HEK293 (cell line): ENCODE data around the gene GNB3.

Experiments used
- CTCF ChIA-PET: fragments of 350-600 bp; formaldehyde crosslinking; extraction: SDS; loops from one replicate; lab custom pipeline; 2021; ENCODE audit warnings: antibody characterized with exemption; lab: Yijun Ruan, JAX
- POLR2A ChIA-PET: fragments of 300-600 bp; formaldehyde crosslinking; extraction: SDS; loops from one replicate; lab custom pipeline; 2020; ENCODE audit warnings: antibody characterized with exemption, inconsistent platforms; lab: Yijun Ruan, JAX
- H3K27ac ChIP-seq: fragments of 200-500 bp; sonication (Bioruptor generic); 2 replicates; pipeline ENCODE4 v1.5.1; 2014; ENCODE audit warnings: low read depth, low read length, control low read depth, inconsistent platforms; ENCODE audit errors: extremely low read depth
- H3K36me3 ChIP-seq, 2 experiments: fragments of 200-500 bp in 1 of 2; sonication (Bioruptor generic) in 1 of 2; 1 replicate in 1 of 2; 2 replicates in 1 of 2; pipeline ENCODE4 v1.5.1; 2014 to 2017; ENCODE audit warnings: inconsistent platforms in 2 of 2, low read length in 2 of 2; ENCODE audit not compliant: control insufficient read depth in 2 of 2, insufficient read depth in 1 of 2
- H3K4me1 ChIP-seq: fragments of 200-500 bp; sonication (Bioruptor generic); 2 replicates; pipeline ENCODE4 v1.5.1; 2014; ENCODE audit warnings: mild to moderate bottlenecking, low read length, inconsistent platforms; ENCODE audit not compliant: control insufficient read depth, insufficient read depth
- H3K4me3 ChIP-seq: 2 replicates; pipeline ENCODE4 v1.5.1; 2011; ENCODE audit warnings: low read depth, mild to moderate bottlenecking, control low read depth, low read length, moderate library complexity
- H3K9me3 ChIP-seq: fragments of 200-500 bp; sonication (Bioruptor generic); 2 replicates; pipeline ENCODE4 v1.5.1; 2014; ENCODE audit warnings: low read depth, low read length, inconsistent platforms; ENCODE audit not compliant: control insufficient read depth, insufficient read depth
- EGR2 ChIP-seq: fragments of 450-650 bp; formaldehyde crosslinking; IDR thresholded peaks from 2 replicates; pipeline ENCODE4 v1.5.1; 2016; ENCODE audit warnings: low read depth, missing biosample characterization, missing genetic modification characterization
- GLI4 ChIP-seq: fragments of 450-650 bp; formaldehyde crosslinking; IDR thresholded peaks from 2 replicates; pipeline ENCODE4 v1.5.1; 2016; ENCODE audit warnings: missing biosample characterization, missing genetic modification characterization
- GLIS1 ChIP-seq: fragments of 450-650 bp; formaldehyde crosslinking; IDR thresholded peaks from 2 replicates; pipeline ENCODE4 v1.5.1; 2016; ENCODE audit warnings: missing biosample characterization, missing genetic modification characterization
- HOXC10 ChIP-seq: sonication (generic); formaldehyde crosslinking; IDR thresholded peaks from 2 replicates; pipeline ENCODE4 v1.8.1; 2023; ENCODE audit warnings: mild to moderate bottlenecking, missing genetic modification reagents
- KLF16 ChIP-seq: fragments of 450-650 bp; formaldehyde crosslinking; IDR thresholded peaks from 2 replicates; pipeline ENCODE4 v1.5.1; 2017; ENCODE audit warnings: missing biosample characterization, missing genetic modification characterization
- SCRT1 ChIP-seq: fragments of 450-650 bp; formaldehyde crosslinking; IDR thresholded peaks from 2 replicates; pipeline ENCODE4 v1.5.1; 2016; ENCODE audit warnings: missing biosample characterization, missing genetic modification characterization, borderline replicate concordance
- TRIM28 ChIP-seq: IDR thresholded peaks from 2 replicates; pipeline ENCODE4 v1.6.1; 2011; ENCODE audit warnings: low read length, control low read depth, borderline replicate concordance
- ZBTB1 ChIP-seq: fragments of 450-650 bp; formaldehyde crosslinking; IDR thresholded peaks from 2 replicates; pipeline ENCODE4 v1.5.1; 2016; ENCODE audit warnings: missing biosample characterization, missing genetic modification characterization
- ZBTB48 ChIP-seq: fragments of 450-650 bp; formaldehyde crosslinking; IDR thresholded peaks from 2 replicates; pipeline ENCODE4 v1.5.1; 2016; ENCODE audit warnings: missing biosample characterization, missing genetic modification characterization
- ZFHX2 ChIP-seq: fragments of 450-650 bp; formaldehyde crosslinking; conservative IDR thresholded peaks from 2 replicates; pipeline ENCODE4 v1.5.1; 2016; ENCODE audit warnings: missing biosample characterization, missing genetic modification characterization
- ZIC2 ChIP-seq: fragments of 450-650 bp; formaldehyde crosslinking; IDR thresholded peaks from 2 replicates; pipeline ENCODE4 v1.5.1; 2016; ENCODE audit warnings: missing biosample characterization, missing genetic modification characterization
- ZNF121 ChIP-seq: fragments of 450-650 bp; formaldehyde crosslinking; IDR thresholded peaks from 2 replicates; pipeline ENCODE4 v1.5.1; 2016; ENCODE audit warnings: missing biosample characterization, missing genetic modification characterization
- ZNF132 ChIP-seq: fragments of 450-650 bp; formaldehyde crosslinking; IDR thresholded peaks from 2 replicates; pipeline ENCODE4 v1.5.1; 2017; ENCODE audit warnings: missing biosample characterization, missing genetic modification characterization, borderline replicate concordance
- ZNF155 ChIP-seq: fragments of 450-650 bp; formaldehyde crosslinking; IDR thresholded peaks from 2 replicates; pipeline ENCODE4 v1.5.1; 2016; ENCODE audit warnings: missing biosample characterization, missing genetic modification characterization
- ZNF175 ChIP-seq: fragments of 450-650 bp; formaldehyde crosslinking; IDR thresholded peaks from 2 replicates; pipeline ENCODE4 v1.5.1; 2016; ENCODE audit warnings: missing biosample characterization, missing genetic modification characterization
- ZNF214 ChIP-seq: fragments of 450-650 bp; formaldehyde crosslinking; IDR thresholded peaks from 2 replicates; pipeline ENCODE4 v1.5.1; 2017; ENCODE audit warnings: missing biosample characterization, mild to moderate bottlenecking, missing genetic modification characterization, borderline replicate concordance
- ZNF221 ChIP-seq: fragments of 450-650 bp; formaldehyde crosslinking; IDR thresholded peaks from 2 replicates; pipeline ENCODE4 v1.5.1; 2017; ENCODE audit warnings: missing biosample characterization, missing genetic modification characterization, borderline replicate concordance
- ZNF362 ChIP-seq: fragments of 450-650 bp; formaldehyde crosslinking; IDR thresholded peaks from 2 replicates; pipeline ENCODE4 v1.5.1; 2016; ENCODE audit warnings: missing biosample characterization, missing genetic modification characterization
- ZNF394 ChIP-seq: fragments of 450-650 bp; formaldehyde crosslinking; IDR thresholded peaks from 2 replicates; pipeline ENCODE4 v1.5.1; 2016; ENCODE audit warnings: missing biosample characterization, missing genetic modification characterization, mild to moderate bottlenecking, moderate library complexity, borderline replicate concordance
- ZNF433 ChIP-seq: fragments of 450-650 bp; formaldehyde crosslinking; IDR thresholded peaks from 2 replicates; pipeline ENCODE4 v1.5.1; 2016; ENCODE audit warnings: missing biosample characterization, missing genetic modification characterization, low read depth
- ZNF629 ChIP-seq: fragments of 450-650 bp; formaldehyde crosslinking; IDR thresholded peaks from 2 replicates; pipeline ENCODE4 v1.5.1; 2017; ENCODE audit warnings: missing biosample characterization, missing genetic modification characterization
- ZNF654 ChIP-seq: fragments of 450-650 bp; formaldehyde crosslinking; IDR thresholded peaks from 2 replicates; pipeline ENCODE4 v1.5.1; 2016; ENCODE audit warnings: low read depth, missing biosample characterization, missing genetic modification characterization
- ZNF677 ChIP-seq: fragments of 450-650 bp; IDR thresholded peaks from 2 replicates; pipeline ENCODE4 v1.5.0; 2018; ENCODE audit warnings: missing biosample characterization, mild to moderate bottlenecking, missing genetic modification characterization, moderate library complexity
- TF ChIP-seq, protein P1 (sequence below): fragments of 450-650 bp; formaldehyde crosslinking; IDR thresholded peaks from 2 replicates; pipeline ENCODE4 v1.5.1; 2017; ENCODE audit warnings: missing biosample characterization, mild to moderate bottlenecking, missing genetic modification characterization, moderate library complexity

The GNB3 gene

DNA sequence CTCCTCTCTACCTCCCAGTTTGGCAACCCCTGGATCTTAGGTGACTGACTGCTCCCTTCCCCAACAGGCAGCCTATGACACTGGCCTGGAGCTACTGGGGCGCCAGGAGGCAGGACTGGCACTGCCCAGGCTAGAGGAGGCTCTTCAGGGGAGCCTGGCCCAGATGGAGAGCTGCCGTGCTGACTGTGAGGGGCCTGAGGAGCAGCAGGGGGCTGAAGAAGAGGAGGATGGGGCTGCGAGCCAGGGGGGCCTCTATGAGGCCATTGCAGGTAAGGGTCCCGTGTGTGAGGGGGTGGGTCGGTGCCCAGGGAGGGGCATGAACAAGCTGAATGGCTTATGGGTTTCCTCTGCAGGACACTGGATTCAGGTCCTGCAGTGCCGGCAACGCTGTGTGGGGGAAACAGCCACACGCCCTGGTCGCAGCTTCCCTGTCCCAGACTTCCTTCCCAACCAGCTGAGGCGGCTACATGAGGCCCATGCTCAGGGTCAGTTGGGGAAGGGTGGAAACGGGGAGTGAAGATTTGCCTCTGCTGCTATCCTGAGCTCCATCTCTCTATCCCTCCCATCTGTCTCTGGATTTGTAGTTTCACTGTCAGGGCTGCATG is 10.3 kb upstream of the GNB3 start:
- H3K4me3 ChIP-seq = no peak overlapping the region
- CTCF ChIA-PET = interaction anchor here (0.6 to 7.4 kb wide), 5 partner anchors 16 to 115 kb away, joined by 3 to 75 read pairs (median 3); partner anchors contain the start of gene MLF2

DNA sequence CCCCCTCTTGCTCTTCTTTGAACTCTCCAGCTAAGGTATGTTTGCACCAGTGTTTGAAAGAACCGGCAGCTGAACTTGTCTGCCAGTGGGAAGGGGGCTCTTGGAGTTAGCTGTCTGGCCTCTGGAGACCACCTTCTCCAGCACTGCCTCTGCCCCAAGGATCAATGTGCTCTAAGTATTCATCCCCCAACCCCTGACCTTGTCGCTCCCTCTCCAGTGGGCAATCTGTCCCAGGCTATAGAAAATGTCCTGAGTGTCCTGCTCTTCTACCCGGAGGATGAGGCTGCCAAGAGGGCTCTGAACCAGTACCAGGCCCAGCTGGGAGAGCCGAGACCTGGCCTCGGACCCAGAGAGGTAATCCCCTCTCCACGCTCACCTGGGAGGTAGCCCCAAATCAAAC is 9.7 kb upstream of the GNB3 start:
- ChIA-PET POLR2A (interaction anchor here (2.3 to 6.0 kb wide), 3 partner anchors 9 to 36 kb away, joined by 6 to 55 read pairs (median 11); partner anchors contain the start of genes CDCA3, TPI1 and USP5), CTCF (interaction anchor here (1.1 to 7.4 kb wide), 4 partner anchors 15 to 107 kb away, joined by 3 to 75 read pairs (median 6); partner anchors contain the start of gene MLF2)
- no peak overlapping the region for H3K27ac ChIP-seq

More for the DNA sequence above, 10.3 kb upstream of the GNB3 start:
- no peaks in the 10 kb centered on the region for H3K4me1 ChIP-seq
- TF ChIP-seq ZNF121 (tag by site-specific recombination) (no peak), ZIC2 (0 out of 2 replicates have a peak, but pooled peaks have one; percentile 10)
- TF ChIP-seq, all 188 proteins: peak for 1
- Histone ChIP-seq H3K27ac (no peak overlapping the region; the same call in 1 of the 2 replicates), H3K9me3 (no peaks in the 10 kb centered on the region), H3K36me3 (peaks cover 14 to 49% of the 10 kb centered on the region in 2 experiments)
- POLR2A ChIA-PET = interaction anchor here (0.9 to 6.0 kb wide), 6 partner anchors 9 to 37 kb away, joined by 3 to 55 read pairs (median 6); partner anchors contain the start of genes CDCA3, TPI1 and USP5

DNA sequence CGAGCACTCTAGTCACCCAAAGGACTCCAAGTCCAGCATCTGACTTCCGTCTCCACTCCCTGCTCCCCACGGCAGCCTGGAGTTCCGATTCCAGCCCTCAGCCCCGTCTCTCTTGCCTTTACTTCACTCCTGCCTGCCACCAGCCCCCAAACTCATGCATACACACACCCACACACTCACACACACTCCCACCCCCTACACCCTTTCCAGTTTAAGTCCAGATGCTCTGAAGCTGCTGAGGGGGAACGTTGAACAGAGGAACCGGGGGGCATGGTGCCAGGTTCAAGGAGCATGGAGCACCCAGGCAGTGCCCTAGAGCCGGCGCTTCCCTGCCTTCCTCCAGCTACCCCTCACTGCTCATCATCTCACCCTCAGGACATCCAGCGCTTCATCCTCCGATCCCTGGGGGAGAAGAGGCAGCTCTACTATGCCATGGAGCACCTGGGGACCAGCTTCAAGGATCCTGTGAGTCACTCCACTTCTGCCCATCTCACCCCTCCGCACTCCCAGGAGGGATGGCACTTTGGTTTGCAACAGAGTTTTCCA is 9.2 kb upstream of the GNB3 start:
- TF ChIP-seq KLF16 (tag by site-specific recombination) (no peak), ZNF654 (tag by site-specific recombination) (no peak), ZBTB48 (tag by site-specific recombination) (no peak), ZBTB1 (no peak), ZNF221 (tag by site-specific recombination) (no peak), ZNF433 (no peak), ZFHX2 (peak; percentile 63), ZNF214 (tag by site-specific recombination) (no peak), HOXC10 (CRISPR knock-in tag) (no peak), ZNF155 (tag by site-specific recombination) (no peak), ZNF132 (tag by site-specific recombination) (no peak), ZNF362 (no peak), ZIC2 (no peak), ZNF394 (tag by site-specific recombination) (peak; percentile 27; the same call in 1 of the 2 replicates), GLIS1 (tag by site-specific recombination) (no peak), ZNF175 (tag by site-specific recombination) (no peak), ZNF629 (no peak), EGR2 (tag by site-specific recombination) (peak; percentile 76), TRIM28 (no peak)
- TF ChIP-seq, protein P1, sequence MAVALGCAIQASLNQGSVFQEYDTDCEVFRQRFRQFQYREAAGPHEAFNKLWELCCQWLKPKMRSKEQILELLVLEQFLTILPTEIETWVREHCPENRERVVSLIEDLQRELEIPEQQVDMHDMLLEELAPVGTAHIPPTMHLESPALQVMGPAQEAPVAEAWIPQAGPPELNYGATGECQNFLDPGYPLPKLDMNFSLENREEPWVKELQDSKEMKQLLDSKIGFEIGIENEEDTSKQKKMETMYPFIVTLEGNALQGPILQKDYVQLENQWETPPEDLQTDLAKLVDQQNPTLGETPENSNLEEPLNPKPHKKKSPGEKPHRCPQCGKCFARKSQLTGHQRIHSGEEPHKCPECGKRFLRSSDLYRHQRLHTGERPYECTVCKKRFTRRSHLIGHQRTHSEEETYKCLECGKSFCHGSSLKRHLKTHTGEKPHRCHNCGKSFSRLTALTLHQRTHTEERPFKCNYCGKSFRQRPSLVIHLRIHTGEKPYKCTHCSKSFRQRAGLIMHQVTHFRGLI = no peak
- TF ChIP-seq, all 188 proteins: peak for 3
- Histone ChIP-seq H3K4me3 (no peak overlapping the region), H3K9me3 (no peaks in the 10 kb centered on the region), H3K27ac (no peak overlapping the region), H3K4me1 (no peaks in the 10 kb centered on the region), H3K36me3 (peaks cover 17 to 59% of the 10 kb centered on the region in 2 experiments)
- ChIA-PET POLR2A (interaction anchor here (1.2 to 6.0 kb wide), 4 partner anchors 8 to 66 kb away, joined by 3 to 55 read pairs (median 5); partner anchors contain the start of genes CDCA3, PTMS and USP5), CTCF (interaction anchor here (1.1 to 7.4 kb wide), 4 partner anchors 15 to 106 kb away, joined by 3 to 75 read pairs (median 3); partner anchors contain the start of gene MLF2)

More for the DNA sequence above, 9.7 kb upstream of the GNB3 start:
- TF ChIP-seq ZNF677 (tag by site-specific recombination) (no peak), GLI4 (tag by site-specific recombination) (no peak), SCRT1 (tag by site-specific recombination) (no peak)
- Histone ChIP-seq H3K9me3 (no peaks in the 10 kb centered on the region), H3K4me3 (no peak overlapping the region), H3K4me1 (no peaks in the 10 kb centered on the region), H3K36me3 (peaks cover 15 to 54% of the 10 kb centered on the region in 2 experiments)
